ENCODE data around the gene KIF21A.

DNA sequence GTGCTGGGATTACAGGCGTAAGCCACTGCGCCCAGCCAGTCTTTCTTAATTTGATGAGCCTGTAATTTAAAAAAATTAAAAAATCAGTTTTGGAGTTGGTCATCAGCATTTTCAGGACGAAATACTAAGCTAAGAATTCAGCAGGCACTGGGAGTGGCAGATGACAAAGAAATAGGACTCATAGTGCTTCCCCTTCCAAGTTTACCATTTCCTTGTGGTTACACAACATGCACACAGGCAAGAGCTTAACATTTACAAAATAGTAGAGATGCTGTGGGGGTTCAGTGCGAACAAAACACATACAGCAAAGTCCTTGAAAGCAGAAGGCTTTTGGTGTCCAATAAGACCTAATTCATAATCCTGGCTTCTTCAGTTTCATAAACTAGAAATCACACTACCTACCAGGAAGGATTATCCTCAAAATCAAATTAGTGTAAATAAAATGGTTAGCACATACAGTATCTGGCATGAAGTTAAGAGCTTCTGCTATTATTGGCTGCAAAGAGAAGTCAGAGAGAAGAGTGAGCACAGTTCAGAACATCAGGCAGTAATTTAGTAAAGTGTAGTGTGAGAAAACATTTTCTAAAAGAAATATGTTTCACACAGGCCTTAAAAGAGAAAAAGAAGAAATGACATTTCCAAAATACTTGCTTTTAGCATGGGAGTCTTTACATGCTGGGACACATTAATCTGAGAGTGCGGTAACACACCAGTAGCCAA, 22.2 kb upstream of the KIF21A start:
- TF ChIP-seq, protein P1, sequence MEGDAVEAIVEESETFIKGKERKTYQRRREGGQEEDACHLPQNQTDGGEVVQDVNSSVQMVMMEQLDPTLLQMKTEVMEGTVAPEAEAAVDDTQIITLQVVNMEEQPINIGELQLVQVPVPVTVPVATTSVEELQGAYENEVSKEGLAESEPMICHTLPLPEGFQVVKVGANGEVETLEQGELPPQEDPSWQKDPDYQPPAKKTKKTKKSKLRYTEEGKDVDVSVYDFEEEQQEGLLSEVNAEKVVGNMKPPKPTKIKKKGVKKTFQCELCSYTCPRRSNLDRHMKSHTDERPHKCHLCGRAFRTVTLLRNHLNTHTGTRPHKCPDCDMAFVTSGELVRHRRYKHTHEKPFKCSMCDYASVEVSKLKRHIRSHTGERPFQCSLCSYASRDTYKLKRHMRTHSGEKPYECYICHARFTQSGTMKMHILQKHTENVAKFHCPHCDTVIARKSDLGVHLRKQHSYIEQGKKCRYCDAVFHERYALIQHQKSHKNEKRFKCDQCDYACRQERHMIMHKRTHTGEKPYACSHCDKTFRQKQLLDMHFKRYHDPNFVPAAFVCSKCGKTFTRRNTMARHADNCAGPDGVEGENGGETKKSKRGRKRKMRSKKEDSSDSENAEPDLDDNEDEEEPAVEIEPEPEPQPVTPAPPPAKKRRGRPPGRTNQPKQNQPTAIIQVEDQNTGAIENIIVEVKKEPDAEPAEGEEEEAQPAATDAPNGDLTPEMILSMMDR (IDR thresholded peaks at IDR 0.05; ENCODE audit: low read length), result no peak
- TF ChIP-seq EZH2 (optimal IDR thresholded peaks at IDR 0.05; ENCODE audit: low read depth, low read length), result no peak

Data from MM.1S (cell line).